NCI-H2081 (cell line): Measurements from ENCODE around the gene CAMK1D.
"Not testable (repeated sequence)": the region's sequence is repeated elsewhere in the genome, so short reads cannot be mapped to it uniquely, and the experiment has no call there.

Experiments
- DNase-seq, 2 experiments: peaks; one replicate each; lab custom pipeline; 2025; lab: John Stamatoyannopoulos, UW

Gene CAMK1D

DNA sequence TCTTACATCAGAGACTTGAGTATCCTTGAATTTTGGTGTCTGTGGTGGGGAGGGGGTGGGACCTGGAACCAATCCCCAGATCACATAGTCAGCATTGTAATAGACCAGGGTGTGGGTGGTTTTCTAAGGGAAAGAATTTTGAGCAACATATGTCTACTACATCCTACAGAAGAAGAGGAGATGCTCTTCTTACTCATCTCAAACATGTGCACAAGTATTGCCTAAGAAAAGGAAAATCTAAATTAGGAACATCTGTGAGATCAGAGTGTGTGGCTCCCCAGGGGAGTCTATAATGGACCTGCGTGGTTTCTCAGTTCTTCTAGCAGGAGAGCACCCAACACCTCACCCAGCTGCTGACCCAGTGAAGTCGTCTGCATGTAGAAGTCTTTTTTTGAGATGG, 503.3 kb downstream of the CAMK1D start:
- DNase-seq, result no peak

DNA sequence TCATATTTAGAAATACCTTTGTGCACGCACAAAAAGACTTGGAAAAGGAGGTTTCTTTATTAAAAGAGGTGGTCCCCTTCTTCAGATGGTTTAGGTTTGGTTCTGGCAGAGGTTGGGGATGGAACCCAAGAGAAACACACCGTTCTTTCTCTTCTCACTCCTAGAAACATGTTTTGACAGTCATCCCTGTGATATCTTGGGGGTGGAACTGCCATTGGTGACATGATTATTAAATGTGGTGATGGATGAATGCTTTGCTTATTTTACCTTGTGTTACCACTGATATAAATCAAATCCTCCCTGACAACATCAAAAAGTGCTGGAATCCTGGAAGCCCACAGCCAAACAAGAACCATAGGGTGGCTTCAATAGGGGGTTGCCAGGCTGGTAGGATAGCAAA, 505.6 kb downstream of the CAMK1D start:
- no peak for DNase-seq

- DNase-seq, result no peak
Measured at GRCh38 chr10:12862459-12862858, 513.1 kb downstream of the CAMK1D start.

GRCh38 chr10:12865515-12865914, 516.2 kb downstream of the CAMK1D start:
- not testable (repeated sequence) for DNase-seq

- DNase-seq, result no peak
Measured at GRCh38 chr10:12868229-12868628, 518.9 kb downstream of the CAMK1D start.

DNA sequence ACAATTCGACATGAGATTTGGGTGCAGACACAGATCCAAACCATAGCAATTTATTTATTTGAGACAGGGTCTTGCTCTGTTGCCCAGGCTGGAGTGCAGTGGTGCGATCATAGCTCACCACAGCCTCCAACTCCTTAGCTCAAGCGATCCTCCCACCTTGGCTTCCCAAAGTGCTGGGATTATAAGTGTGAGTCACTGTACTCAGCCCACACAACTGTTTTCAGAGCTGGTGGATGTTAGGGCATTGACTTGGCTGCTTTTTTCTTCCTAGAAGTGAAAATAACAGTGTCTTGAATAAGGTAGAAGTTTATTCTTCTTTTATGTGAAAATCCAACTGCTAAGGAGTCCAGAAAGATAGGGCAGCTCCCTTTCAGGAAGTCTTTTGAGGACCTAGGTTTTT, 520.1 kb downstream of the CAMK1D start:
- DNase-seq, result no peak

- no peak for DNase-seq
Measured at GRCh38 chr10:12872577-12872976, 523.2 kb downstream of the CAMK1D start.

- no peak for DNase-seq
Measured at GRCh38 chr10:12873172-12873571, 523.8 kb downstream of the CAMK1D start.

- no peak for DNase-seq
Measured at GRCh38 chr10:12874501-12874900, 525.2 kb downstream of the CAMK1D start.

GRCh38 chr10:12875100-12875499, 525.8 kb downstream of the CAMK1D start:
- peak in 1 of 2 experiments; percentile 6 for DNase-seq

GRCh38 chr10:12876266-12876665, 526.9 kb downstream of the CAMK1D start:
- no peak for DNase-seq

DNA sequence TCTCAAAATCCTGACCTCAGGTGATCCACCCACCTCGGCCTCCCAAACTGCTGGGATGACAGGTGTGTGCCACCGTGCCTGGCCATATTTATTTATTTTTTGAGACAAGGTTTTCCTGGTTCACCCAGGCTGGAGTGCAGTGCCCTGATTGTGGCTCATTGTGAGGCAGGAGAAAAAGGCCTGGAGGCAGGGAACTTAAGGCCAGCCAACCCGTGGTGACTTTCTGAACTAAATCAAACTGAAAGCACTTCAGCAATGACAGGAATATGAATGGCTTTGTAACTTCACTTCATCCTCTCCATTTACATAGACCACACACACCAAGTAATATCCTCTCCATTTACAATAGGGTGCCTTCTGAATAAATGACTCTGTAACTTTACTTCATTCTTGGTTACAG, 527.8 kb downstream of the CAMK1D start:
- DNase-seq, result no peak

DNA sequence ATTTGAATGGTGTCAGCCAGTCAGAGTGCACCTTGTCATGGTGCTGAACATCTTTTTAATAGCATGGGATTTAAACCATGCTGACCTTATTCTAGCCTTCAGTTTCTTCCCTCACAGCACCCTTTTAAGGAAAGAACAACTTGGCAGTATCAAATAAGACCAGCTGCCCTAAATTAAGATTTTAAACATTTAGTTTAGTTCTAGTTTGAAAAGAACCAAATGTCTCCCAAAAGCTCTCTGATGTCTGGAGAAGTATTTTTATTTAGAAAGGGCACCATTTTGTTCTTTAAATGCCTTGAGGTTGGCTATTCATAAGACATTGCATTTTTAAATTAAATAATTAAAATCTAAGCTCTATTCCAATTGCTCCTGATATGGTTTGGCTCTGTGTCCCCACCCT, 531.1 kb downstream of the CAMK1D start:
- DNase-seq, result no peak

DNA sequence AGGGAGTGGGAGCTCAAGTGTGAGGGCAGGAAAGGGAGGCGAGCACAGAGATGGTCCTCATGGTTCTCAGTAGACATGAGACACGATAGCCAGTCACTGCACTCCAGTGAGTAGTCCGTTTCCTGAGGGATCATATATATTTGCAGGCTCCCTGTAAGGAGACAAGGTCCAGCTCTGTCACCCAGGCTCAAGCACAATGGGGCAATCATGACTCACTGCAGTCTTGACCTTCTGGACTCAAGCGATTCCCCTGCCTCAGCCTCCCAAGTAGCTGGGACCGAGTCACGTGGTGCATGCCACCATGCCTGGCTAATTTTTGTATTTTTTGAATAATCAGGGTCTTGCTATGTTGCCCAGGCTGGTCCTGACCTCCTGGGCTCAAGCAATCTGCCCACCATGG, 535.5 kb downstream of the CAMK1D start:
- no peak for DNase-seq
